DND-41 (cell line): ENCODE measurements around the gene BIRC3.

Experiments used
- EZH2 ChIP-seq: IDR thresholded peaks from 3 replicates; pipeline ENCODE4 v1.6.1; 2012; ENCODE audit warnings: borderline replicate concordance, low read depth, mild to moderate bottlenecking, moderate library complexity, low read length, inconsistent platforms; ENCODE audit not compliant: severe bottlenecking
- TF ChIP-seq, protein P1 (sequence below): IDR thresholded peaks from 2 replicates; pipeline ENCODE4 v1.5.1; 2012; ENCODE audit warnings: borderline replicate concordance, low read length, moderate library complexity, mild to moderate bottlenecking; ENCODE audit not compliant: poor library complexity, severe bottlenecking; ENCODE audit errors: extremely low read depth

DNA sequence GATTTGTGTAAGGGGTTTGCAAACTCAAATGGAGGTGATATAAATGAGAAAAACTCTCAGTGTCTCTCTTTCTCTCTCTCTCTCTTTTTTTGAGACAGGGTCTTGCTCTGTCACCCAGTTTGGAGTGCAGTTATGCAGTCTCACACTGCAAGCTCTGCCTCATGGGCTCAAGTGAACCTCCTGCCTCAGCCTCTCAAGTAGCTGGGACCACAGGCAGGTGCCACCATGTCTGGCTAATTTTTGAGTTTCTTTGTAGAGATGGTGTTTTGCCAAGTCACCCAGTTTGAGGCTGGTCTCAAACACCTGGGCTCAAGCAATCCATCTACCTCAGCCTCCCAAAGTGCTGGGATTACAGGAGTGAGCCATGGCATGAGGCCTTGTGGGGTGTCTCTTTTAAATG lies 2.9 kb downstream of the BIRC3 start:
- TF ChIP-seq, protein P1, sequence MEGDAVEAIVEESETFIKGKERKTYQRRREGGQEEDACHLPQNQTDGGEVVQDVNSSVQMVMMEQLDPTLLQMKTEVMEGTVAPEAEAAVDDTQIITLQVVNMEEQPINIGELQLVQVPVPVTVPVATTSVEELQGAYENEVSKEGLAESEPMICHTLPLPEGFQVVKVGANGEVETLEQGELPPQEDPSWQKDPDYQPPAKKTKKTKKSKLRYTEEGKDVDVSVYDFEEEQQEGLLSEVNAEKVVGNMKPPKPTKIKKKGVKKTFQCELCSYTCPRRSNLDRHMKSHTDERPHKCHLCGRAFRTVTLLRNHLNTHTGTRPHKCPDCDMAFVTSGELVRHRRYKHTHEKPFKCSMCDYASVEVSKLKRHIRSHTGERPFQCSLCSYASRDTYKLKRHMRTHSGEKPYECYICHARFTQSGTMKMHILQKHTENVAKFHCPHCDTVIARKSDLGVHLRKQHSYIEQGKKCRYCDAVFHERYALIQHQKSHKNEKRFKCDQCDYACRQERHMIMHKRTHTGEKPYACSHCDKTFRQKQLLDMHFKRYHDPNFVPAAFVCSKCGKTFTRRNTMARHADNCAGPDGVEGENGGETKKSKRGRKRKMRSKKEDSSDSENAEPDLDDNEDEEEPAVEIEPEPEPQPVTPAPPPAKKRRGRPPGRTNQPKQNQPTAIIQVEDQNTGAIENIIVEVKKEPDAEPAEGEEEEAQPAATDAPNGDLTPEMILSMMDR = no peak
- no peak for TF ChIP-seq EZH2
